ENCODE measurements around the gene KRT85.

- TF ChIP-seq, protein P1, sequence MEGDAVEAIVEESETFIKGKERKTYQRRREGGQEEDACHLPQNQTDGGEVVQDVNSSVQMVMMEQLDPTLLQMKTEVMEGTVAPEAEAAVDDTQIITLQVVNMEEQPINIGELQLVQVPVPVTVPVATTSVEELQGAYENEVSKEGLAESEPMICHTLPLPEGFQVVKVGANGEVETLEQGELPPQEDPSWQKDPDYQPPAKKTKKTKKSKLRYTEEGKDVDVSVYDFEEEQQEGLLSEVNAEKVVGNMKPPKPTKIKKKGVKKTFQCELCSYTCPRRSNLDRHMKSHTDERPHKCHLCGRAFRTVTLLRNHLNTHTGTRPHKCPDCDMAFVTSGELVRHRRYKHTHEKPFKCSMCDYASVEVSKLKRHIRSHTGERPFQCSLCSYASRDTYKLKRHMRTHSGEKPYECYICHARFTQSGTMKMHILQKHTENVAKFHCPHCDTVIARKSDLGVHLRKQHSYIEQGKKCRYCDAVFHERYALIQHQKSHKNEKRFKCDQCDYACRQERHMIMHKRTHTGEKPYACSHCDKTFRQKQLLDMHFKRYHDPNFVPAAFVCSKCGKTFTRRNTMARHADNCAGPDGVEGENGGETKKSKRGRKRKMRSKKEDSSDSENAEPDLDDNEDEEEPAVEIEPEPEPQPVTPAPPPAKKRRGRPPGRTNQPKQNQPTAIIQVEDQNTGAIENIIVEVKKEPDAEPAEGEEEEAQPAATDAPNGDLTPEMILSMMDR (IDR thresholded peaks at IDR 0.05; ENCODE audit: low read length) = no peak
- TF ChIP-seq EZH2 (optimal IDR thresholded peaks at IDR 0.05; ENCODE audit: low read depth, low read length) = no peak
- TF ChIP-seq EZH2phosphoT487 (IDR thresholded peaks at IDR 0.05; ENCODE audit: low read length) = no peak
Measured at GRCh38 chr12:52391618-52392002, 24.3 kb upstream of the KRT85 start.
